Stimulated activated naive CD8-positive, alpha-beta T cell treated with anti-CD3 and anti-CD28 coated beads, Interleukin-15, Interleukin-2, amounts not matched to agents 100 U/mL and 50 U/mL, for 24 hours (primary cell): ENCODE measurements around the gene ALX4.

Source experiments
- ATAC-seq: fragments of 150-1000 bp; cut with Tn5 transposase; one replicate; pipeline ENCODE4 v1.10.0; 2021
- DNase-seq: peaks from one replicate; pipeline ENCODE4 v3.0.0; 2021

ALX4 gene

DNA sequence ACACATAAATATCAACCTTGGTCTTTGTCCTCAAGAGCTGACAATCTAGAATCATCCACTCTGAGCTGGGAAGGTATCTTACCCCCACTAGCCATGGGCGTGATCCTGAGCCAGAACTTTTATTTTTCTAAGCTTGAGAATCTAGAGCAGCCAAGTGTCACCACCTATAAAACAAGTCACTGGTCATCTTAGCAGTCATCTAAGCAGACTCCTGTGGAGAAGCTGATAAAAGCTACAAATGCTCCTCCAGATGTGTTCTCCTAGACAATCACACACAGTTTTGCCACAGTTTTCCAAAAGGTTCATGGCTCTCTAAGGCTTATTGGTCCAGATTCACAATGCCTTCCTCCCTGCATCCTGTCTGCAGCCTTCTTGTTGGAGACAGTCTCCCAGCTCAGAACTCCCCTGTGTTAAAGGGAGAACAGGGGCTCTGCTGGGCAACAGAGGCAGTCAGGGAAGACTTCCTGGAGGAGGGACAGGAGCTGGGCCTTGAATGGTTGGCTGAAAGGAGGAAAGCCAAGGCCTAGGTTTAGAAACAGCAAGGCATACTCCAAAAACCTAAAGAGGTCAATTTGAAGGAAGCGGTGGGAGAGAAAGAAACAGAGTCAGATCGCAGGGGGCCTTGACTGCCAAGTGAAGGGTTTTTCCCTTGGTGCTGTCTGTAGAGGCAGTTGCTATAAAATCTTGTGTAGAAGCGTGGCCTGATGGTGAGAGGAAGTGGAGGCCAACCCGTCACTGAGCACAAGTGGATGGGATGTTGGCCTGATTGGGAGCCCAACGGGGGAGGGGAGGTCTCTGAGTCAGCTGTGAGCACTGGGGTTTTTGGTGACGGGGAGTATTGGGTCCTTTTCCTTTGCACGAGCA is 42.0 kb downstream of the ALX4 start:
- no peak for DNase-seq
- ATAC-seq: no peak

GRCh38 chr11:44267006-44267749 is 42.8 kb downstream of the ALX4 start:
- ATAC-seq (no peak), DNase-seq (no peak)

- no peak for DNase-seq
- ATAC-seq: no peak
These were observed 43.7 kb downstream of the ALX4 start for GRCh38 chr11:44266056-44266780.

DNA sequence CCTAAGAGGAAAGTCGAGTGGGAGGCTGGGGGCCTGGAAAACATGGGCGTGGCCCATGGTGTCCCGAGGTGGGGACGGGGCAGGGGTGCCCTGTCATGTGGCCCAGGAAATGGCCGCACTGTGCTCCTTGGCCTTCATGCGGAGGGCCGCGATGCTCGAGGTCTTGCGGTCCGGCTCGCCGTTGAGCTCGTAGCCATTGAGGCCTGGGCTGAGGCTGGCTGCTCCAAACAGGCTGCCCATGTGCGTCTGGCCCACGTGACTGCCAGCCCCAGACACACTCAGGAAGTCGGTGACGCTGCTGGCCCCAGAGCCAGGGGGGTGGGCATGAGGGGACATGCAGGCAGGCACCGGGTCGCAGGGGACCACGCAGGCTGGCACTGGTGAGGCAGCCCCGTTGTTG is 45.2 kb downstream of the ALX4 start:
- ATAC-seq: no peak
- no peak for DNase-seq

GRCh38 chr11:44264438-44264749 is 45.5 kb downstream of the ALX4 start:
- ATAC-seq: no peak
- DNase-seq: no peak

DNA sequence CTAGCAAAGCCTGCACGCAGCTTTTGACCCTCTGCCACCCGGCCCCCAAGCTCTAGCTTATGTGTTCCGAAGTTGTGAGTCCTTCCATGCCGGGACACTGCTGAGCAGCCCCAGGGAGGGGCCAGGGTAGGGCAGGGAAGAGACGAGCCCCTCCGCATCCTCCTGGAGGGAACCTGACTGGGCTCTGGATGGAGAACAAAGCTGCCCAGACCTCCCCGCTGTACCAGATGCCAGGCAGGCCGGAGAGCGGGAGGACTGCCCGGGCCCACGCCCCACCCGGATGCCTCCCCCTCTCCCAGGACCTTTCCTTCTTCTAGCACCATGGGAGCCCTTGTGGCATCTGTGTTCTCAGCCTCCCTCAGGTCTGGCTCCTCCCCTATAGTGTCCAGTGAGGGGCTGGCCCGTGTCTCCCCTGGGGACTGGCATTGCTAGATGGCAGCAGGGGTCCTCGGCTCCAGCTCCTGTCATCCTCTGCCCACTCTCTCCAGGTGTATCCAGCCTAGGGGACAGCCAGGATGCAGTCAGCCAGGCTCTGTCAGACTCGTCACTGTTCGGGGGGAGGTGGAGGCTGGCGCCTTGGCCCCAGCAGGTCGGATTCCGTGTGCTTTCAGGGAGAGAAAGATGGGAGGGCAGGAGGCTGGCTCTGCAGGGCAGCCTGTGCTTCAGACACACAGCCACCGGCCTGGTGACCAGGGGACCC is 46.1 kb downstream of the ALX4 start:
- DNase-seq (no peak), ATAC-seq (no peak)

GRCh38 chr11:44261800-44262591 is 47.9 kb downstream of the ALX4 start:
- no peak for DNase-seq
- ATAC-seq: no peak

GRCh38 chr11:44260081-44260480 is 49.9 kb downstream of the ALX4 start:
- DNase-seq (no peak), ATAC-seq (no peak)

GRCh38 chr11:44258839-44259420 is 51.0 kb downstream of the ALX4 start:
- no peak for DNase-seq
- no peak for ATAC-seq

DNA sequence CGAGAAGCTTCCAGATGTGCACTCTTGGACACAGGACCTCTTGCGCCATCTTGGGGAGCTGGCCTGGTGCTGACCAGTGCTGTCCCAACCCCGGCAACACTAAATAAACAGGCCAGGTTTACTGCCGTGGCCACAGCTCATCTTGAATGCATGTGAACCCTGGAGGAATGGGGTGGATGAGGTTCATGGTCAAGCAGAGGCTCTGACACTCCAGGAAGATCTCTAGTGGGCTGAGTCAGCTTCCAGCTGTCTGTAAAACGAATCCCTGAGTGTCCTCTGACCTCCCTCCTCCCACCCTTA is 51.8 kb downstream of the ALX4 start:
- DNase-seq: no peak
- no peak for ATAC-seq

DNA sequence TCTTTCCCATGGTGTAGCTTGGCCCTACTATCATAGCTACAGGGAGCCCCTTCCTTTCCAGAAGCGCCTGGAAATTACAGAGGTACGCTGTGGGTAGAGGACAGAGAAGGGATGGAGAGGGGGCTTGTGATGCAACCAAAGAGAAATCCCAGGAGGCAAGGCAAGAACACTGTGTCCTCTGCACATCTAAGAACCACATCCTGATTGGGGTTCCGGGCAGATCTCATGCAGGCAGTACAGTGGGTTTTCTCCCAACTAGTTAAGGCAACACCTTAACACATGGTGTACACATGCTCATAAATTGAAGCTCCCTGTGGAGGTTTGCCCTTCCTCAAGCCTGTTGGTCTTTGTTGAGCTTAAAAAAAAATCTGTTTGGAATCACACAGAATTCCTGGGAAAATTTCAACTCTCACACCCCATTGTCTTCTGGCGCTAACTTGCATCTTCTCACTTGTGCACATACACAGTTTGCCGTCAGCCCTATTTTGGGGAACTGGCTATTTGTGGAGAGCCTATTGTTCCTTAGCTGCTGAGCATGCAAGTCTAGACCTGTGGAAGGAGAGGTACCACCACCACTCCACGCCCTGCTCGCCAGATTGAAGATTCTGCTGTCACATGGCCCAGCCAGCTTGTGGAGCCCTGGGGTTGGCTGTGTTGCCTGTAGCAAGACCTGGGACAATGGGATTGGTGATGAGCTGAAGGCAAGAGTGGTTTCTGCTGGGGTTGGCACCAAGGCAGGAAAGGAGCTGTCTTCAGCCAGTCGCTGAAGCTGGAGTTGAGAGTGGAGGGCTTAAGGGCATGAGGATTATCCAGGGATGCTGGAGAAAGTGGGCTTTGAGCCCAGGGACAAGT is 52.4 kb downstream of the ALX4 start:
- ATAC-seq: no peak

DNA sequence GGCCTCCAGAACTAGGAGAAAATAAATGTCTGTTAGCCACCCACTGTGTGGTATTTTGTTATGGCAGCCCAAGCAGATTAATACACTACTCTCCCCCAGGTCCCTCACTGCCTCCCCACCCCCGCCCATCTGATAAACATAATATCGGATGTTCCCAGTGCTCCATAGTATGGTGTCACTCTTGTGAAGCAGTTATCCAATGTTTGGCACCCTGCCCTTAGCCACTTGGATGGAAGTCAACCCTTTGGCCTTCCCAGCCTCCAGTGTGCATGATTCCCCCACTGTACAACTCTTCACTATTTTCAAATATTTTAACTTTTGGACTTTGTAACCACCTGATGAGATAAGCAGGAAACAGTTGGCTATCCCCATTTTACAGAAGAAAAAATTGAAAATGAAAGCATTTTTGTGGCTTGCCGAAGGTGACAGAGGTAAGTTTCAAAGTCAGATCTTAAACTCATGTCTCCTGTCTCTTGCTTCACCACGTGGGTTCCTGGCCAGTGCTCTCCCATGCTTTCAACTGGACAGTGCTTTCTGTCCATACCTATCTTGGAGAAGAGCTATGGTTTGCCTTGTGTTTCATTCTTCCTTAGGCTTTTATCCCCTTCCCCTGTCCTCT is 53.2 kb downstream of the ALX4 start:
- no peak for DNase-seq

More for the DNA sequence above, 52.4 kb downstream of the ALX4 start:
- DNase-seq: no peak

GRCh38 chr11:44255406-44256071 is 54.4 kb downstream of the ALX4 start:
- ATAC-seq: no peak
- no peak for DNase-seq

More for the DNA sequence above, 53.2 kb downstream of the ALX4 start:
- ATAC-seq: no peak

GRCh38 chr11:44252999-44253602 is 56.8 kb downstream of the ALX4 start:
- no peak for ATAC-seq

GRCh38 chr11:44250421-44250820 is 59.5 kb downstream of the ALX4 start:
- ATAC-seq: no peak
- DNase-seq: no peak

More at GRCh38 chr11:44252999-44253602, 56.8 kb downstream of the ALX4 start:
- no peak for DNase-seq

DNA sequence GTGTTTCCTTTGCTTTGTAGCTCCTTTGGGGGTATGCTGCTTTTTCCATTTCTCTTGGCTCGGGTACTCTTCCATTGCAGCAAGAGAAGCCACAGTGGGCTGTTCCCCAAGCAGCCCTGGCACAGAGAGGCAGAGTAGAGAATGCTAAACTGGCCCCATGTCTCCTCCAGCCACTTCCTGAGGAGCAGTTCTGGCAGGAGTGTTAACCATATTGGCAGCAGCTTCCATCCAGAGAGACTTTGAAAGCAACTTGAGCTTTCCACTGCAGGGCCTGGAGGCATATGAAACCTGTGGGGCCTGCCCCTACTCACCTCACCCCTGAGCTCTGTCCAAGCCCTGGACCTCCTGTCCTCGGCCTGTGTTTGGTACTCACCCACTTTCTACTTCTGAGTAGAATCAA is 61.8 kb downstream of the ALX4 start:
- no peak for DNase-seq

GRCh38 chr11:44247508-44247907 is 62.4 kb downstream of the ALX4 start:
- DNase-seq (no peak), ATAC-seq (no peak)

More for the DNA sequence above, 61.8 kb downstream of the ALX4 start:
- no peak for ATAC-seq

- no peak for ATAC-seq
- DNase-seq: no peak
These were observed 63.2 kb downstream of the ALX4 start for GRCh38 chr11:44246726-44247125.
